ENCODE results near the gene GLUL. TPM values are rescaled to one million over a fixed set of nuclear protein-coding genes. Genes with fewer than 3 reads are reported as not detected.

GLUL gene
- polyA plus RNA-seq, 3 donors: 506 to 1,423 (median 523) TPM

DNA sequence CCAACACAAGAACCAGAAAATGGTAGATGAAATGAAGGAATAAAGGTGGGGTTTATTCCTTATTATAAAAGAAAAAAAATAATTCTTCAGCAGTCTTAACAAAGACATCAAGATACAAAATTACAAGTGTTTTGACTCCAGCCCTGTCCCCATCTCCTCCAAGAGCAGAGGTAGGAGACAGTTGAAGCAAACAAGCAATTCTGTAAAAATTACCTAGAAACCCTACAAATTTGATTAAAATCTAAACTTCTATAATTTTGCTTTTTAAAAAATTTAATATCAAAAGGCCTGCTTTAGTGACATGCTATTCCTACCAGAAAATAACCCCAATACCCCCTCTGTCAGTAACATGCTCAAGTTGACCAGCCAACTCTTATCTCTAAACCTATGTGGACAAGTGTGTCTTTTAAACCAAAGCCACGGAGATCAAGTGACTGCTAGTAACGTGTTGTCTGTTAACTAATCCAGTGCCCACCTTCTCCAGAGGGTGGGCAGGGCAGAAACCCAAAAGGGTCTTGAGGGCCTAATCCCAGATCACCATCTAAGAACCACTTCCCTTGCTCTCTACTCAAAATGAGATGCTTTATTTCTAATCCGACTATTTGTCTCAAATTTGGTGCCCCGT, 8.4 kb downstream of the GLUL start:
- H3K9me3 Mint-ChIP-seq: no peaks in the 10 kb centered on the region
- H3K9me3 ChIP-seq (replicated peaks in 1 of 2; ENCODE audit: control insufficient read depth in 1 of 2, insufficient read depth in 1 of 2, low read length in 2 of 2): no peaks in the 10 kb centered on the region
- no peak overlapping the region for H3K4me3 ChIP-seq (replicated peaks in 1 of 3; ENCODE audit: low read depth in 2 of 3, low read length in 3 of 3)
- H3K4me3 Mint-ChIP-seq: no peak overlapping the region
- no peak overlapping the region for H3K9ac ChIP-seq (ENCODE audit: insufficient read depth, low read length, poor library complexity, severe bottlenecking)
- TF ChIP-seq, protein P1, sequence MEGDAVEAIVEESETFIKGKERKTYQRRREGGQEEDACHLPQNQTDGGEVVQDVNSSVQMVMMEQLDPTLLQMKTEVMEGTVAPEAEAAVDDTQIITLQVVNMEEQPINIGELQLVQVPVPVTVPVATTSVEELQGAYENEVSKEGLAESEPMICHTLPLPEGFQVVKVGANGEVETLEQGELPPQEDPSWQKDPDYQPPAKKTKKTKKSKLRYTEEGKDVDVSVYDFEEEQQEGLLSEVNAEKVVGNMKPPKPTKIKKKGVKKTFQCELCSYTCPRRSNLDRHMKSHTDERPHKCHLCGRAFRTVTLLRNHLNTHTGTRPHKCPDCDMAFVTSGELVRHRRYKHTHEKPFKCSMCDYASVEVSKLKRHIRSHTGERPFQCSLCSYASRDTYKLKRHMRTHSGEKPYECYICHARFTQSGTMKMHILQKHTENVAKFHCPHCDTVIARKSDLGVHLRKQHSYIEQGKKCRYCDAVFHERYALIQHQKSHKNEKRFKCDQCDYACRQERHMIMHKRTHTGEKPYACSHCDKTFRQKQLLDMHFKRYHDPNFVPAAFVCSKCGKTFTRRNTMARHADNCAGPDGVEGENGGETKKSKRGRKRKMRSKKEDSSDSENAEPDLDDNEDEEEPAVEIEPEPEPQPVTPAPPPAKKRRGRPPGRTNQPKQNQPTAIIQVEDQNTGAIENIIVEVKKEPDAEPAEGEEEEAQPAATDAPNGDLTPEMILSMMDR (IDR thresholded peaks at IDR 0.05): no peak
- intact Hi-C loops (cut with micrococcal nuclease): no loop called here
- H3K36me3 ChIP-seq (replicated peaks in 1 of 2; ENCODE audit: control insufficient read depth in 1 of 2, insufficient read depth in 2 of 2, low read length in 2 of 2): peaks cover 58 to 73% of the 10 kb centered on the region in 2 donors
- no peak overlapping the region for H3K27ac ChIP-seq (ENCODE audit: low read depth in 1 of 2, low read length in 2 of 2)
- peaks cover 8 to 12% of the 10 kb centered on the region in 2 donors for H3K4me1 ChIP-seq (ENCODE audit: control insufficient read depth in 1 of 2, insufficient read depth in 2 of 2, low read length in 2 of 2)
- no peak overlapping the region for H3K4me2 ChIP-seq (replicated peaks; ENCODE audit: extremely low read depth, low read length, poor library complexity, severe bottlenecking)
- H3K27ac Mint-ChIP-seq: peak overlapping the region in 1 of 7 donors; percentile 50
- H3K27me3 ChIP-seq (ENCODE audit: control insufficient read depth in 2 of 2, insufficient read depth in 2 of 2, low read length in 2 of 2): no peaks in the 10 kb centered on the region
- DNase-seq: no peak
- 95% methylated on average over 2 of the region's 4 CpGs for WGBS (ENCODE audit: insufficient coverage)
- peaks cover 33% of the 10 kb centered on the region for H3K4me1 Mint-ChIP-seq
- H2AFZ ChIP-seq (ENCODE audit: insufficient read depth, low read depth, low read length, poor library complexity, severe bottlenecking): no peak overlapping the region
- H4K20me1 ChIP-seq (ENCODE audit: insufficient read depth, low read length): peaks cover 71% of the 10 kb centered on the region
- H3K79me2 ChIP-seq (ENCODE audit: insufficient read depth, low read length): peaks cover 25% of the 10 kb centered on the region
- peaks cover 0 to 7% (median 0%) of the 10 kb centered on the region in 3 donors for H3K27me3 Mint-ChIP-seq (ENCODE audit: low read depth in 3 of 3)
- peaks cover 58 to 72% of the 10 kb centered on the region in 2 donors for H3K36me3 Mint-ChIP-seq

DNA sequence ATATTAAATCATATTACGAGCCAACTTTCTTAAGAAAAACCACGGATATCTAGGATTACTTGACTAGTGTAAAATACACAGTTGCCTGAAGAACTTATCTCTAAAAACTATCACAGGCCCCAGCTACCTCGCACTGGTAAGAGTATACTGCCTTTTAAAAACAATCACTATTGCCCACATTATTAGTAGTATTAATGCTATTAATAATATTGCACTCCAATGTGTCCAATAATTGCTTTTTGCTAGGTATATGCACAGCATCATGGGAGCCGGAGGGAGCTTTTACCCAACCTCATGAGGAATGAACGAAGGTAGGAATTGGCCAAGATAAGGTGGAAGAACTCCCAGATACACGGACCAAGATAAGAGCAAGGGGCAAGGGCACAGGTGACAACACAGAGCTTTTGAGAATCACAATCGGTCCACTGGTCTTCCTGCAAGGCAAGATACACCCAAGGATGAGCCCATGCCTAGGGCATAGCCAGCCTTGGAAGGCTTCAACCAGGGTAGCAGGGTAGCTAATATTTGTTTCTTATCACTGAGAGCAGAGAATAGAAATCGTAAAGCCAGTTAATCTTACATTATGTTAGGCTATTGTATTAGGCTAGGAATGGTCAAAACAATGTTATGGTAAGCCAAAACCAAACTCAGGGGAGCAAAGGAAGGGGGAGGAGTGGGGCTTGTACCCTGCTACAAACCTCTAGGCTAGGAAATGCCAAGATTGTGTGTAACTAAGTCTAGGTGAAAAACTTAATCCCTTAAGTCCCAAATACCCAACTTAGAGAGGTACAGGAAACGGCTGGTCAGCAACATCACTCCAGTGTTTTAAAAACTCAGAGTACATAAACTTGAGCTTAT, 9.4 kb downstream of the GLUL start:
- H3K36me3 Mint-ChIP-seq: peaks cover 49 to 63% of the 10 kb centered on the region in 2 donors
- Histone ChIP-seq H3K9ac (ENCODE audit: insufficient read depth, low read length, poor library complexity, severe bottlenecking) (no peak overlapping the region), H4K20me1 (ENCODE audit: insufficient read depth, low read length) (peaks cover 61% of the 10 kb centered on the region), H3K27me3 (ENCODE audit: control insufficient read depth in 2 of 2, insufficient read depth in 2 of 2, low read length in 2 of 2) (no peaks in the 10 kb centered on the region), H3K36me3 (replicated peaks in 1 of 2; ENCODE audit: control insufficient read depth in 1 of 2, insufficient read depth in 2 of 2, low read length in 2 of 2) (peaks cover 49 to 63% of the 10 kb centered on the region in 2 donors), H3K27ac (ENCODE audit: low read depth in 1 of 2, low read length in 2 of 2) (peak overlapping the region in 1 of 2 donors; percentile 61), H3K4me3 (replicated peaks in 1 of 3; ENCODE audit: low read depth in 2 of 3, low read length in 3 of 3) (no peak overlapping the region), H3K4me1 (ENCODE audit: control insufficient read depth in 1 of 2, insufficient read depth in 2 of 2, low read length in 2 of 2) (peaks cover 7 to 8% of the 10 kb centered on the region in 2 donors), H2AFZ (ENCODE audit: insufficient read depth, low read depth, low read length, poor library complexity, severe bottlenecking) (no peak overlapping the region), H3K9me3 (replicated peaks in 1 of 2; ENCODE audit: control insufficient read depth in 1 of 2, insufficient read depth in 1 of 2, low read length in 2 of 2) (no peaks in the 10 kb centered on the region), H3K4me2 (replicated peaks; ENCODE audit: extremely low read depth, low read length, poor library complexity, severe bottlenecking) (no peak overlapping the region), H3K79me2 (ENCODE audit: insufficient read depth, low read length) (peaks cover 17% of the 10 kb centered on the region)
- H3K27me3 Mint-ChIP-seq (ENCODE audit: low read depth in 3 of 3): peaks cover 0 to 7% (median 0%) of the 10 kb centered on the region in 3 donors
- WGBS (ENCODE audit: insufficient coverage): 89% methylated on average over 4 of the region's 9 CpGs
- peak overlapping the region in 4 of 7 donors; percentile 16 to 83 (median 58) for H3K27ac Mint-ChIP-seq
- intact Hi-C loops (cut with micrococcal nuclease): no loop called here
- H3K4me1 Mint-ChIP-seq: peaks cover 27% of the 10 kb centered on the region
- no peaks in the 10 kb centered on the region for H3K9me3 Mint-ChIP-seq
- no peak overlapping the region for H3K4me3 Mint-ChIP-seq
- DNase-seq: no peak
- TF ChIP-seq, protein P1 (IDR thresholded peaks at IDR 0.05): no peak

All from CD14-positive monocyte (primary cell).